HEK293 (cell line): ENCODE measurements around the gene SLIT1.

Experiments used
- CTCF ChIA-PET: fragments of 350-600 bp; formaldehyde crosslinking; extraction: SDS; loops from one replicate; lab custom pipeline; 2021; ENCODE audit warnings: antibody characterized with exemption; lab: Yijun Ruan, JAX
- POLR2A ChIA-PET: fragments of 300-600 bp; formaldehyde crosslinking; extraction: SDS; loops from one replicate; lab custom pipeline; 2020; ENCODE audit warnings: antibody characterized with exemption, inconsistent platforms; lab: Yijun Ruan, JAX
- H3K27ac ChIP-seq: fragments of 200-500 bp; sonication (Bioruptor generic); 2 replicates; pipeline ENCODE4 v1.5.1; 2014; ENCODE audit warnings: low read depth, low read length, control low read depth, inconsistent platforms; ENCODE audit errors: extremely low read depth
- H3K36me3 ChIP-seq, 2 experiments: fragments of 200-500 bp in 1 of 2; sonication (Bioruptor generic) in 1 of 2; 1 replicate in 1 of 2; 2 replicates in 1 of 2; pipeline ENCODE4 v1.5.1; 2014 to 2017; ENCODE audit warnings: inconsistent platforms in 2 of 2, low read length in 2 of 2; ENCODE audit not compliant: control insufficient read depth in 2 of 2, insufficient read depth in 1 of 2
- H3K4me1 ChIP-seq: fragments of 200-500 bp; sonication (Bioruptor generic); 2 replicates; pipeline ENCODE4 v1.5.1; 2014; ENCODE audit warnings: mild to moderate bottlenecking, low read length, inconsistent platforms; ENCODE audit not compliant: control insufficient read depth, insufficient read depth
- H3K4me3 ChIP-seq: 2 replicates; pipeline ENCODE4 v1.5.1; 2011; ENCODE audit warnings: low read depth, mild to moderate bottlenecking, control low read depth, low read length, moderate library complexity
- H3K9me3 ChIP-seq: fragments of 200-500 bp; sonication (Bioruptor generic); 2 replicates; pipeline ENCODE4 v1.5.1; 2014; ENCODE audit warnings: low read depth, low read length, inconsistent platforms; ENCODE audit not compliant: control insufficient read depth, insufficient read depth
- BCL11A ChIP-seq: fragments of 450-650 bp; formaldehyde crosslinking; IDR thresholded peaks from 2 replicates; pipeline ENCODE4 v1.5.1; 2016; ENCODE audit warnings: low read depth, missing biosample characterization, missing genetic modification characterization
- HOXA7 ChIP-seq: sonication (generic); formaldehyde crosslinking; IDR thresholded peaks from 2 replicates; pipeline ENCODE4 v1.8.1; 2022; ENCODE audit warnings: missing genetic modification reagents, borderline replicate concordance
- KLF10 ChIP-seq: fragments of 450-650 bp; IDR thresholded peaks from 2 replicates; pipeline ENCODE4 v1.5.1; 2018; ENCODE audit warnings: missing biosample characterization, mild to moderate bottlenecking, missing genetic modification characterization
- SCRT1 ChIP-seq: fragments of 450-650 bp; formaldehyde crosslinking; IDR thresholded peaks from 2 replicates; pipeline ENCODE4 v1.5.1; 2016; ENCODE audit warnings: missing biosample characterization, missing genetic modification characterization, borderline replicate concordance
- SCRT2 ChIP-seq: fragments of 450-650 bp; formaldehyde crosslinking; IDR thresholded peaks from 2 replicates; pipeline ENCODE4 v1.5.1; 2016; ENCODE audit warnings: missing biosample characterization, missing genetic modification characterization
- ZFHX2 ChIP-seq: fragments of 450-650 bp; formaldehyde crosslinking; conservative IDR thresholded peaks from 2 replicates; pipeline ENCODE4 v1.5.1; 2016; ENCODE audit warnings: missing biosample characterization, missing genetic modification characterization
- ZNF155 ChIP-seq: fragments of 450-650 bp; formaldehyde crosslinking; IDR thresholded peaks from 2 replicates; pipeline ENCODE4 v1.5.1; 2016; ENCODE audit warnings: missing biosample characterization, missing genetic modification characterization
- ZNF169 ChIP-seq: fragments of 450-650 bp; formaldehyde crosslinking; IDR thresholded peaks from 2 replicates; pipeline ENCODE4 v1.5.1; 2016; ENCODE audit warnings: missing biosample characterization, missing genetic modification characterization
- ZNF184 ChIP-seq: fragments of 450-650 bp; IDR thresholded peaks from 2 replicates; pipeline ENCODE4 v1.5.1; 2018; ENCODE audit warnings: missing biosample characterization, mild to moderate bottlenecking, missing genetic modification characterization
- ZNF202 ChIP-seq: fragments of 450-650 bp; formaldehyde crosslinking; IDR thresholded peaks from 2 replicates; pipeline ENCODE4 v1.5.1; 2016; ENCODE audit warnings: missing biosample characterization, missing genetic modification characterization, borderline replicate concordance
- ZNF341 ChIP-seq: fragments of 450-650 bp; formaldehyde crosslinking; IDR thresholded peaks from 2 replicates; pipeline ENCODE4; 2016; ENCODE audit warnings: low read depth, missing biosample characterization, missing genetic modification characterization
- ZNF350 ChIP-seq: fragments of 450-650 bp; formaldehyde crosslinking; IDR thresholded peaks from 2 replicates; pipeline ENCODE4 v1.5.0; 2017; ENCODE audit warnings: missing biosample characterization, mild to moderate bottlenecking, missing genetic modification characterization
- ZNF354C ChIP-seq: fragments of 450-650 bp; formaldehyde crosslinking; IDR thresholded peaks from 2 replicates; pipeline ENCODE4 v1.5.1; 2016; ENCODE audit warnings: missing biosample characterization, missing genetic modification characterization, low read depth, borderline replicate concordance
- ZNF529 ChIP-seq: fragments of 450-650 bp; formaldehyde crosslinking; IDR thresholded peaks from 2 replicates; pipeline ENCODE4 v1.5.1; 2017; ENCODE audit warnings: missing genetic modification characterization, missing biosample characterization; ENCODE audit not compliant: insufficient replicate concordance
- ZNF530 ChIP-seq: fragments of 450-650 bp; formaldehyde crosslinking; IDR thresholded peaks from 2 replicates; pipeline ENCODE4 v1.5.1; 2016; ENCODE audit warnings: low read depth, missing biosample characterization, missing genetic modification characterization
- ZNF610 ChIP-seq: fragments of 450-650 bp; formaldehyde crosslinking; IDR thresholded peaks from 2 replicates; pipeline ENCODE4 v1.5.1; 2016; ENCODE audit warnings: missing biosample characterization, missing genetic modification characterization, borderline replicate concordance
- ZNF670 ChIP-seq: fragments of 450-650 bp; formaldehyde crosslinking; IDR thresholded peaks from 2 replicates; pipeline ENCODE4 v1.5.1; 2016; ENCODE audit warnings: missing biosample characterization, missing genetic modification characterization, low read depth
- ZNF76 ChIP-seq: fragments of 450-650 bp; formaldehyde crosslinking; IDR thresholded peaks from 2 replicates; pipeline ENCODE4; 2016; ENCODE audit warnings: low read depth, missing biosample characterization, missing genetic modification characterization, borderline replicate concordance
- ZNF777 ChIP-seq: fragments of 450-650 bp; formaldehyde crosslinking; IDR thresholded peaks from 2 replicates; pipeline ENCODE4 v1.5.1; 2017; ENCODE audit warnings: missing biosample characterization, missing genetic modification characterization, borderline replicate concordance
- ZNF837 ChIP-seq: fragments of 450-650 bp; formaldehyde crosslinking; IDR thresholded peaks from 2 replicates; pipeline ENCODE4 v1.5.1; 2016; ENCODE audit warnings: missing biosample characterization, missing genetic modification characterization
- ZSCAN30 ChIP-seq: fragments of 450-650 bp; IDR thresholded peaks from 2 replicates; pipeline ENCODE4 v1.5.1; 2018; ENCODE audit warnings: missing biosample characterization, mild to moderate bottlenecking, missing genetic modification characterization, moderate library complexity
- ZXDB ChIP-seq: fragments of 450-650 bp; formaldehyde crosslinking; IDR thresholded peaks from 2 replicates; pipeline ENCODE4 v1.5.1; 2016; ENCODE audit warnings: missing biosample characterization, missing genetic modification characterization
- TF ChIP-seq, protein P1 (sequence below): fragments of 450-650 bp; formaldehyde crosslinking; IDR thresholded peaks from 2 replicates; pipeline ENCODE4 v1.5.1; 2016; ENCODE audit warnings: missing biosample characterization, missing genetic modification characterization
- TF ChIP-seq, protein P2 (sequence below): fragments of 450-650 bp; formaldehyde crosslinking; IDR thresholded peaks from 2 replicates; pipeline ENCODE4 v1.5.1; 2016; ENCODE audit warnings: missing biosample characterization, missing genetic modification characterization
- TF ChIP-seq, protein P3 (sequence below): fragments of 450-650 bp; formaldehyde crosslinking; IDR thresholded peaks from 2 replicates; pipeline ENCODE4 v1.5.1; 2016; ENCODE audit warnings: missing biosample characterization, missing genetic modification characterization

The SLIT1 gene

DNA sequence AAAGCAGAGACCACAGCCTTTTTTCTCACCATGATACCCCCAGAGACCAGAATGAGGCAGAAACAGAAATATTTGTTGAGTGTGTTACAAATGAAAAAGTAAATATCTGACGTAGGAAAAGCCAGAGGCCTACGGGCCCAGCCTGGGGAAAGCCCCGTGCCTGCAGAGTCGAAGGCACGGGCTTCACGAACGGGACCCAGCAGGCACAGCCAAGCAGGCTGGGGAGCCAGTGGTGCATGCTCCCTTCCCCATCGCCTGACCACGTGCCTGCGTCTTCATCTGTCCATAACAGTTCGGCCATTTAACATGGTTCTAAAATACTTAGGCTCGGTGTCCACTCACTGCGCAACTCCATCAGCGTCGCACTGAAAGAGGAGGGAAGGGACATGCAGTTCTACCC is 50.8 kb downstream of the SLIT1 start (continued):
- TF ChIP-seq, protein P1, sequence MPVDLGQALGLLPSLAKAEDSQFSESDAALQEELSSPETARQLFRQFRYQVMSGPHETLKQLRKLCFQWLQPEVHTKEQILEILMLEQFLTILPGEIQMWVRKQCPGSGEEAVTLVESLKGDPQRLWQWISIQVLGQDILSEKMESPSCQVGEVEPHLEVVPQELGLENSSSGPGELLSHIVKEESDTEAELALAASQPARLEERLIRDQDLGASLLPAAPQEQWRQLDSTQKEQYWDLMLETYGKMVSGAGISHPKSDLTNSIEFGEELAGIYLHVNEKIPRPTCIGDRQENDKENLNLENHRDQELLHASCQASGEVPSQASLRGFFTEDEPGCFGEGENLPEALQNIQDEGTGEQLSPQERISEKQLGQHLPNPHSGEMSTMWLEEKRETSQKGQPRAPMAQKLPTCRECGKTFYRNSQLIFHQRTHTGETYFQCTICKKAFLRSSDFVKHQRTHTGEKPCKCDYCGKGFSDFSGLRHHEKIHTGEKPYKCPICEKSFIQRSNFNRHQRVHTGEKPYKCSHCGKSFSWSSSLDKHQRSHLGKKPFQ (tag by site-specific recombination), result no peak
- TF ChIP-seq ZNF777 (tag by site-specific recombination) (no peak), HOXA7 (CRISPR knock-in tag) (no peak), ZNF529 (tag by site-specific recombination) (no peak), ZNF837 (tag by site-specific recombination) (no peak), KLF10 (tag by site-specific recombination) (no peak)
- TF ChIP-seq, protein P2, sequence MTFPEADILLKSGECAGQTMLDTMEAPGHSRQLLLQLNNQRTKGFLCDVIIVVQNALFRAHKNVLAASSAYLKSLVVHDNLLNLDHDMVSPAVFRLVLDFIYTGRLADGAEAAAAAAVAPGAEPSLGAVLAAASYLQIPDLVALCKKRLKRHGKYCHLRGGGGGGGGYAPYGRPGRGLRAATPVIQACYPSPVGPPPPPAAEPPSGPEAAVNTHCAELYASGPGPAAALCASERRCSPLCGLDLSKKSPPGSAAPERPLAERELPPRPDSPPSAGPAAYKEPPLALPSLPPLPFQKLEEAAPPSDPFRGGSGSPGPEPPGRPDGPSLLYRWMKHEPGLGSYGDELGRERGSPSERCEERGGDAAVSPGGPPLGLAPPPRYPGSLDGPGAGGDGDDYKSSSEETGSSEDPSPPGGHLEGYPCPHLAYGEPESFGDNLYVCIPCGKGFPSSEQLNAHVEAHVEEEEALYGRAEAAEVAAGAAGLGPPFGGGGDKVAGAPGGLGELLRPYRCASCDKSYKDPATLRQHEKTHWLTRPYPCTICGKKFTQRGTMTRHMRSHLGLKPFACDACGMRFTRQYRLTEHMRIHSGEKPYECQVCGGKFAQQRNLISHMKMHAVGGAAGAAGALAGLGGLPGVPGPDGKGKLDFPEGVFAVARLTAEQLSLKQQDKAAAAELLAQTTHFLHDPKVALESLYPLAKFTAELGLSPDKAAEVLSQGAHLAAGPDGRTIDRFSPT, result no peak

DNA sequence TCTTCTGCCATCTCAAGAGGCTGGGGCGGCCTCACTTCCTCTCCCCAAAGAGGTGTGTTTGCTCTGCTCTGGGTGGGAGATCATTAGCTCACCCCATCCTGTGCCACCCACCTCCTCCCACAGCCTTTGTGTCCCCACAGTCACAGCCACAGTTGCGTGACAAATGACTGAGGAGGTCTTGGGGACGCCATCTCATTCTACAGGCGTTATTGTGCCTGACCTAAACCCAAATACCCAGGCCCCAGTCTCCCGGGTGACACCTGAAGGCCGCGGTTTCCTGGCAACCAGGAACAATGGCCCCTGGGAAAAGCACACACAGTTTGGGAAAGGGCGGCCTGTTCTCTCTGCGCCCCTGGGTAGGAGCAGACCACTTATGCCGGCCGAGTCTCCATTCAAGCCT is 51.6 kb downstream of the SLIT1 start:
- no peaks in the 10 kb centered on the region for H3K4me1 ChIP-seq
- POLR2A ChIA-PET, result no interaction called here

DNA sequence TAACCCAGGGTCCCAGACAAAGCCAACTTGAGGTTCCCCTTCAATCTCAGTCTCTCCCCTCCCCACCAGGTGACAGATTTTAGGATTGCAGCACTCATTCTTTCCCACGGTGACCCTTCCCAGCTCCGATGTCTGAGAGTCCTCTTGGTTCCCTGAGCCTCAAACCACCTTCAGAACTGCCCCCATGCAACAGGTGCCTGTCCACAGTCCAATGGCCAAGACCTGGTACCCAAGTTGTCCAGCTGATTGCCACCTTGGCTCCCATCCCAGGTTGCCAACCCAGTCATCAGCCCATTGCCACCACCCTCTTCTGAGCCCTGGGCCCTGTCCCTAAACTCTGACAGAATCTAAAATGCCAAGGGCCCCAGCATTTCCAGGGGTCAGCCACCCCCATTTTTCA is 53.5 kb downstream of the SLIT1 start:
- Histone ChIP-seq H3K27ac (no peak overlapping the region), H3K9me3 (no peaks in the 10 kb centered on the region), H3K4me1 (no peaks in the 10 kb centered on the region), H3K36me3 (no peaks in the 10 kb centered on the region), H3K4me3 (no peak overlapping the region)
- TF ChIP-seq SCRT2 (tag by site-specific recombination), result peak; percentile 87
- no peak for TF ChIP-seq BCL11A (tag by site-specific recombination)
- TF ChIP-seq ZNF837 (tag by site-specific recombination), result no peak
- no peak for TF ChIP-seq ZXDB
- peak; percentile 79; the same call in 1 of the 2 replicates for TF ChIP-seq SCRT1 (tag by site-specific recombination)
- TF ChIP-seq ZNF76 (tag by site-specific recombination), result no peak
- no peak for TF ChIP-seq ZNF341
- TF ChIP-seq ZNF610 (tag by site-specific recombination), result no peak
- ChIA-PET POLR2A (no interaction called here), CTCF (interaction anchor here (0.6 kb wide), 1 partner anchor 15 kb away, joined by 3 read pairs; no protein-coding TSS in a partner anchor)

More for the DNA sequence above, 51.6 kb downstream of the SLIT1 start:
- Histone ChIP-seq H3K27ac (no peak overlapping the region), H3K9me3 (no peaks in the 10 kb centered on the region), H3K36me3 (no peaks in the 10 kb centered on the region), H3K4me3 (no peak overlapping the region)
- TF ChIP-seq ZNF354C (no peak), ZXDB (no peak), ZFHX2 (tag by site-specific recombination) (peak; percentile 31; the same call in 1 of the 2 replicates)
- CTCF ChIA-PET, result no interaction called here

DNA sequence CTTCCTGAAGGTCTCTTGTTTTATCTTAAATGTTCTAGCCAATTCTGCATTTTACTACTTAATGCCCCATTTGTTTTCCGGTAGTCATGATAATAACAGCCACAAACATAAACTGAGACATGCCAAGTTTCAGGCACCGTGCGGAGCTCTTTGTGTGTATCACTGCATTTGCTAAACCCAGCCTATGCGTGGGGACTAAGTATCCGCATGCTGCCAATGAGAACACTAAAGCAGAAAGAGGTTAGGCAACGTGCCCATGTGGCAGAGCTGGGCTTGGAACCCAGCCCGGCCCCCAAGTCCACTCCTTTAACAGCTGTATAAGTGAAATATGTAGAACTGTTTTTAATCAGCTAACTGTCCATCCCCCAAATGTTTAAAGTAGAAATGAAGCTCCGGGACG is 54.1 kb downstream of the SLIT1 start:
- ChIA-PET POLR2A (no interaction called here), CTCF (interaction anchor here (0.6 kb wide), 2 partner anchors 16 to 64 kb away, joined by 3 read pairs; no protein-coding TSS in a partner anchor)
- H3K4me1 ChIP-seq, result no peaks in the 10 kb centered on the region
- H3K36me3 ChIP-seq, result no peaks in the 10 kb centered on the region
- no peaks in the 10 kb centered on the region for H3K9me3 ChIP-seq
- no peak overlapping the region for H3K27ac ChIP-seq
- H3K4me3 ChIP-seq, result no peak overlapping the region
- no peak for TF ChIP-seq ZNF350
- TF ChIP-seq ZNF530 (tag by site-specific recombination), result no peak
- TF ChIP-seq, protein P3, sequence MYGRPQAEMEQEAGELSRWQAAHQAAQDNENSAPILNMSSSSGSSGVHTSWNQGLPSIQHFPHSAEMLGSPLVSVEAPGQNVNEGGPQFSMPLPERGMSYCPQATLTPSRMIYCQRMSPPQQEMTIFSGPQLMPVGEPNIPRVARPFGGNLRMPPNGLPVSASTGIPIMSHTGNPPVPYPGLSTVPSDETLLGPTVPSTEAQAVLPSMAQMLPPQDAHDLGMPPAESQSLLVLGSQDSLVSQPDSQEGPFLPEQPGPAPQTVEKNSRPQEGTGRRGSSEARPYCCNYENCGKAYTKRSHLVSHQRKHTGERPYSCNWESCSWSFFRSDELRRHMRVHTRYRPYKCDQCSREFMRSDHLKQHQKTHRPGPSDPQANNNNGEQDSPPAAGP (tag by site-specific recombination), result no peak
- no peak for TF ChIP-seq ZXDB
- TF ChIP-seq ZNF184, result no peak
- TF ChIP-seq ZNF202, result no peak
- no peak for TF ChIP-seq ZNF169 (tag by site-specific recombination)
- TF ChIP-seq ZNF155 (tag by site-specific recombination), result no peak
- no peak for TF ChIP-seq ZNF670
- TF ChIP-seq ZSCAN30, result no peak
- TF ChIP-seq BCL11A (tag by site-specific recombination), result no peak
- no peak for TF ChIP-seq SCRT1 (tag by site-specific recombination)
